Activated CD4-positive, alpha-beta T cell treated with anti-CD3 and anti-CD28 coated beads, Interleukin-2, amount 50 U/mL, for 16 hours (primary cell): ENCODE measurements around the gene PPFIA4.

Experiments
- DNase-seq: peaks from one replicate; pipeline ENCODE4 v3.0.0-alpha.2; 2020

Gene PPFIA4

GRCh38 chr1:203085528-203086406, 59.5 kb downstream of the PPFIA4 start, which contains the start of gene MYOG:
MYOG (minus strand) TSS chr1:203086012; CDS start chr1:203085961, 51 bp downstream.
- DNase-seq: no peak

- no peak for DNase-seq
These were observed 60.9 kb downstream of the PPFIA4 start for GRCh38 chr1:203086992-203087763.

- no peak for DNase-seq
These were observed 62.1 kb downstream of the PPFIA4 start for GRCh38 chr1:203088441-203088840.

GRCh38 chr1:203089001-203089650, 62.8 kb downstream of the PPFIA4 start:
- DNase-seq: no peak

GRCh38 chr1:203089651-203090045, 63.4 kb downstream of the PPFIA4 start:
- no peak for DNase-seq

GRCh38 chr1:203090421-203091198, 64.3 kb downstream of the PPFIA4 start:
- DNase-seq: no peak

- no peak for DNase-seq
These were observed 64.8 kb downstream of the PPFIA4 start for GRCh38 chr1:203091199-203091477.

GRCh38 chr1:203091761-203092330, 65.6 kb downstream of the PPFIA4 start:
- no peak for DNase-seq

- no peak for DNase-seq
These were observed 67.6 kb downstream of the PPFIA4 start for GRCh38 chr1:203093754-203094410.

GRCh38 chr1:203095061-203095690, 68.9 kb downstream of the PPFIA4 start:
- no peak for DNase-seq

- no peak for DNase-seq
These were observed 70.3 kb downstream of the PPFIA4 start for GRCh38 chr1:203096566-203096965.

GRCh38 chr1:203097001-203097400, 70.7 kb downstream of the PPFIA4 start:
- no peak for DNase-seq

GRCh38 chr1:203098445-203098844, 72.2 kb downstream of the PPFIA4 start:
- no peak for DNase-seq

- no peak for DNase-seq
These were observed 72.7 kb downstream of the PPFIA4 start for GRCh38 chr1:203098914-203099520.

GRCh38 chr1:203099805-203100515, 73.7 kb downstream of the PPFIA4 start:
- no peak for DNase-seq

GRCh38 chr1:203100516-203100869, 74.2 kb downstream of the PPFIA4 start:
- no peak for DNase-seq

- no peak for DNase-seq
These were observed 75.7 kb downstream of the PPFIA4 start for GRCh38 chr1:203101813-203102634.

- DNase-seq: no peak
These were observed 76.9 kb downstream of the PPFIA4 start for GRCh38 chr1:203103216-203103615.

- DNase-seq: no peak
These were observed 77.7 kb downstream of the PPFIA4 start for GRCh38 chr1:203103829-203104495.
